GM06990 (cell line): ENCODE results near the gene ENPP7.

Experiments used
- DNase-seq: peaks from one replicate; pipeline ENCODE4 v3.0.0-alpha.2; 2011; ENCODE audit not compliant: insufficient read length; ENCODE audit errors: extremely low read depth
- H3K27me3 ChIP-seq: replicated peaks from 2 replicates; pipeline ENCODE4 v1.6.0; 2011; ENCODE audit warnings: low read length; ENCODE audit not compliant: control insufficient read depth, insufficient read depth
- H3K36me3 ChIP-seq: 2 replicates; pipeline ENCODE4 v1.5.1; 2011; ENCODE audit warnings: low read length; ENCODE audit not compliant: control insufficient read depth, insufficient read depth
- H3K4me3 ChIP-seq: replicated peaks from 2 replicates; pipeline ENCODE4 v1.5.1; 2011; ENCODE audit warnings: low read depth, mild to moderate bottlenecking, control low read depth, low read length
- CTCF ChIP-seq: IDR thresholded peaks from 2 replicates; pipeline ENCODE4 v1.5.1; 2011; ENCODE audit warnings: low read length, control low read depth, mild to moderate bottlenecking, inconsistent platforms; ENCODE audit not compliant: insufficient read depth, poor library complexity, severe bottlenecking

The ENPP7 gene

GRCh38 chr17:79695293-79695790, 35.4 kb upstream of the ENPP7 start:
- Histone ChIP-seq H3K4me3 (no peak overlapping the region), H3K27me3 (peaks cover 1% of the 10 kb centered on the region; the same call in 1 of the 2 replicates), H3K36me3 (no peaks in the 10 kb centered on the region)
- DNase-seq: no peak
- TF ChIP-seq CTCF: no peak

- DNase-seq: no peak
- H3K36me3 ChIP-seq: no peaks in the 10 kb centered on the region
- peaks cover 1% of the 10 kb centered on the region; the same call in 1 of the 2 replicates for H3K27me3 ChIP-seq
- H3K4me3 ChIP-seq: no peak overlapping the region
- no peak for TF ChIP-seq CTCF
Observed at GRCh38 chr17:79695797-79696609, 34.7 kb upstream of the ENPP7 start.

- no peak for DNase-seq
- no peak for TF ChIP-seq CTCF
- no peaks in the 10 kb centered on the region for H3K36me3 ChIP-seq
- no peak overlapping the region for H3K4me3 ChIP-seq
- no peaks in the 10 kb centered on the region for H3K27me3 ChIP-seq
Observed at GRCh38 chr17:79696610-79696982, 34.1 kb upstream of the ENPP7 start.

GRCh38 chr17:79698146-79698846, 32.4 kb upstream of the ENPP7 start:
- Histone ChIP-seq H3K4me3 (no peak overlapping the region), H3K36me3 (no peaks in the 10 kb centered on the region), H3K27me3 (no peaks in the 10 kb centered on the region; the same call in 1 of the 2 replicates)
- no peak for TF ChIP-seq CTCF
- DNase-seq: no peak

- no peak for TF ChIP-seq CTCF
- H3K4me3 ChIP-seq: no peak overlapping the region
- H3K27me3 ChIP-seq: no peaks in the 10 kb centered on the region; the same call in 1 of the 2 replicates
- H3K36me3 ChIP-seq: no peaks in the 10 kb centered on the region
- DNase-seq: no peak
Observed at GRCh38 chr17:79699386-79700036, 31.2 kb upstream of the ENPP7 start.
